ENCODE data around the gene RASGRF2.

DNA sequence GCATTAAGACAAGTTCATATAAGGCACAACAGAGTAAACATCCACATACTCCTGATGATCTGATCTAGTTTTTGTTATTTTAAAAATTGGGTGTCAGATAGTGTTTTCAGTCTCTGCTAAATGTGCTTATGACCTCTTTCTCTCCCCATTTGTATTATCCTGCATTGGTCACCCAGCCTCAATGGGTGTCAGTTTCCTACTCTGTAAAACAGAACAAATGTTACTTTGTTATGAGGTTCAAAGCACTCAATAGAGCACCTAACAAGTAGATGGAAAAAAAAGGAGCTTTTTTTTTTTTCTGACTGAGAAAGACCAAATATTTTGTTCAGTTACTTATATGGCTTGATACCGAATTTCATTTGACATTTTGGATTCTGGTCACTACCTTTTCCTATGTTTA lies 33.6 kb upstream of the RASGRF2 start:
- TF ChIP-seq EP300 (IDR thresholded peaks at IDR 0.05; ENCODE audit: borderline replicate concordance in 1 of 2, low read depth in 2 of 2, low read length in 2 of 2) (no peak), CTCF (IDR thresholded peaks at IDR 0.05; ENCODE audit: control extremely low read depth in 1 of 3, insufficient read depth in 1 of 3, low read depth in 1 of 3, low read length in 3 of 3) (no peak), SAP30 (IDR thresholded peaks at IDR 0.05; ENCODE audit: insufficient read depth, insufficient replicate concordance, low read length) (no peak), POLR2AphosphoS5 (IDR thresholded peaks at IDR 0.05; ENCODE audit: low read depth, low read length) (no peak), SUZ12 (IDR thresholded peaks at IDR 0.05; ENCODE audit: low read length) (no peak), POLR2A (IDR thresholded peaks at IDR 0.05; ENCODE audit: control extremely low read depth in 1 of 2, low read depth in 2 of 2, low read length in 2 of 2) (no peak), RFX5 (IDR thresholded peaks at IDR 0.05; ENCODE audit: borderline replicate concordance, low read depth, low read length) (no peak), USF2 (IDR thresholded peaks at IDR 0.05; ENCODE audit: low read length) (no peak)
- TF ChIP-seq, protein P1, sequence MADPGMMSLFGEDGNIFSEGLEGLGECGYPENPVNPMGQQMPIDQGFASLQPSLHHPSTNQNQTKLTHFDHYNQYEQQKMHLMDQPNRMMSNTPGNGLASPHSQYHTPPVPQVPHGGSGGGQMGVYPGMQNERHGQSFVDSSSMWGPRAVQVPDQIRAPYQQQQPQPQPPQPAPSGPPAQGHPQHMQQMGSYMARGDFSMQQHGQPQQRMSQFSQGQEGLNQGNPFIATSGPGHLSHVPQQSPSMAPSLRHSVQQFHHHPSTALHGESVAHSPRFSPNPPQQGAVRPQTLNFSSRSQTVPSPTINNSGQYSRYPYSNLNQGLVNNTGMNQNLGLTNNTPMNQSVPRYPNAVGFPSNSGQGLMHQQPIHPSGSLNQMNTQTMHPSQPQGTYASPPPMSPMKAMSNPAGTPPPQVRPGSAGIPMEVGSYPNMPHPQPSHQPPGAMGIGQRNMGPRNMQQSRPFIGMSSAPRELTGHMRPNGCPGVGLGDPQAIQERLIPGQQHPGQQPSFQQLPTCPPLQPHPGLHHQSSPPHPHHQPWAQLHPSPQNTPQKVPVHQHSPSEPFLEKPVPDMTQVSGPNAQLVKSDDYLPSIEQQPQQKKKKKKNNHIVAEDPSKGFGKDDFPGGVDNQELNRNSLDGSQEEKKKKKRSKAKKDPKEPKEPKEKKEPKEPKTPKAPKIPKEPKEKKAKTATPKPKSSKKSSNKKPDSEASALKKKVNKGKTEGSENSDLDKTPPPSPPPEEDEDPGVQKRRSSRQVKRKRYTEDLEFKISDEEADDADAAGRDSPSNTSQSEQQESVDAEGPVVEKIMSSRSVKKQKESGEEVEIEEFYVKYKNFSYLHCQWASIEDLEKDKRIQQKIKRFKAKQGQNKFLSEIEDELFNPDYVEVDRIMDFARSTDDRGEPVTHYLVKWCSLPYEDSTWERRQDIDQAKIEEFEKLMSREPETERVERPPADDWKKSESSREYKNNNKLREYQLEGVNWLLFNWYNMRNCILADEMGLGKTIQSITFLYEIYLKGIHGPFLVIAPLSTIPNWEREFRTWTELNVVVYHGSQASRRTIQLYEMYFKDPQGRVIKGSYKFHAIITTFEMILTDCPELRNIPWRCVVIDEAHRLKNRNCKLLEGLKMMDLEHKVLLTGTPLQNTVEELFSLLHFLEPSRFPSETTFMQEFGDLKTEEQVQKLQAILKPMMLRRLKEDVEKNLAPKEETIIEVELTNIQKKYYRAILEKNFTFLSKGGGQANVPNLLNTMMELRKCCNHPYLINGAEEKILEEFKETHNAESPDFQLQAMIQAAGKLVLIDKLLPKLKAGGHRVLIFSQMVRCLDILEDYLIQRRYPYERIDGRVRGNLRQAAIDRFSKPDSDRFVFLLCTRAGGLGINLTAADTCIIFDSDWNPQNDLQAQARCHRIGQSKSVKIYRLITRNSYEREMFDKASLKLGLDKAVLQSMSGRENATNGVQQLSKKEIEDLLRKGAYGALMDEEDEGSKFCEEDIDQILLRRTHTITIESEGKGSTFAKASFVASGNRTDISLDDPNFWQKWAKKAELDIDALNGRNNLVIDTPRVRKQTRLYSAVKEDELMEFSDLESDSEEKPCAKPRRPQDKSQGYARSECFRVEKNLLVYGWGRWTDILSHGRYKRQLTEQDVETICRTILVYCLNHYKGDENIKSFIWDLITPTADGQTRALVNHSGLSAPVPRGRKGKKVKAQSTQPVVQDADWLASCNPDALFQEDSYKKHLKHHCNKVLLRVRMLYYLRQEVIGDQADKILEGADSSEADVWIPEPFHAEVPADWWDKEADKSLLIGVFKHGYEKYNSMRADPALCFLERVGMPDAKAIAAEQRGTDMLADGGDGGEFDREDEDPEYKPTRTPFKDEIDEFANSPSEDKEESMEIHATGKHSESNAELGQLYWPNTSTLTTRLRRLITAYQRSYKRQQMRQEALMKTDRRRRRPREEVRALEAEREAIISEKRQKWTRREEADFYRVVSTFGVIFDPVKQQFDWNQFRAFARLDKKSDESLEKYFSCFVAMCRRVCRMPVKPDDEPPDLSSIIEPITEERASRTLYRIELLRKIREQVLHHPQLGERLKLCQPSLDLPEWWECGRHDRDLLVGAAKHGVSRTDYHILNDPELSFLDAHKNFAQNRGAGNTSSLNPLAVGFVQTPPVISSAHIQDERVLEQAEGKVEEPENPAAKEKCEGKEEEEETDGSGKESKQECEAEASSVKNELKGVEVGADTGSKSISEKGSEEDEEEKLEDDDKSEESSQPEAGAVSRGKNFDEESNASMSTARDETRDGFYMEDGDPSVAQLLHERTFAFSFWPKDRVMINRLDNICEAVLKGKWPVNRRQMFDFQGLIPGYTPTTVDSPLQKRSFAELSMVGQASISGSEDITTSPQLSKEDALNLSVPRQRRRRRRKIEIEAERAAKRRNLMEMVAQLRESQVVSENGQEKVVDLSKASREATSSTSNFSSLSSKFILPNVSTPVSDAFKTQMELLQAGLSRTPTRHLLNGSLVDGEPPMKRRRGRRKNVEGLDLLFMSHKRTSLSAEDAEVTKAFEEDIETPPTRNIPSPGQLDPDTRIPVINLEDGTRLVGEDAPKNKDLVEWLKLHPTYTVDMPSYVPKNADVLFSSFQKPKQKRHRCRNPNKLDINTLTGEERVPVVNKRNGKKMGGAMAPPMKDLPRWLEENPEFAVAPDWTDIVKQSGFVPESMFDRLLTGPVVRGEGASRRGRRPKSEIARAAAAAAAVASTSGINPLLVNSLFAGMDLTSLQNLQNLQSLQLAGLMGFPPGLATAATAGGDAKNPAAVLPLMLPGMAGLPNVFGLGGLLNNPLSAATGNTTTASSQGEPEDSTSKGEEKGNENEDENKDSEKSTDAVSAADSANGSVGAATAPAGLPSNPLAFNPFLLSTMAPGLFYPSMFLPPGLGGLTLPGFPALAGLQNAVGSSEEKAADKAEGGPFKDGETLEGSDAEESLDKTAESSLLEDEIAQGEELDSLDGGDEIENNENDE (IDR thresholded peaks at IDR 0.05; ENCODE audit: insufficient replicate concordance, low read length) = no peak

Measured in H1 (cell line).